ENCODE measurements around the gene TMEM255B.

The TMEM255B gene

DNA sequence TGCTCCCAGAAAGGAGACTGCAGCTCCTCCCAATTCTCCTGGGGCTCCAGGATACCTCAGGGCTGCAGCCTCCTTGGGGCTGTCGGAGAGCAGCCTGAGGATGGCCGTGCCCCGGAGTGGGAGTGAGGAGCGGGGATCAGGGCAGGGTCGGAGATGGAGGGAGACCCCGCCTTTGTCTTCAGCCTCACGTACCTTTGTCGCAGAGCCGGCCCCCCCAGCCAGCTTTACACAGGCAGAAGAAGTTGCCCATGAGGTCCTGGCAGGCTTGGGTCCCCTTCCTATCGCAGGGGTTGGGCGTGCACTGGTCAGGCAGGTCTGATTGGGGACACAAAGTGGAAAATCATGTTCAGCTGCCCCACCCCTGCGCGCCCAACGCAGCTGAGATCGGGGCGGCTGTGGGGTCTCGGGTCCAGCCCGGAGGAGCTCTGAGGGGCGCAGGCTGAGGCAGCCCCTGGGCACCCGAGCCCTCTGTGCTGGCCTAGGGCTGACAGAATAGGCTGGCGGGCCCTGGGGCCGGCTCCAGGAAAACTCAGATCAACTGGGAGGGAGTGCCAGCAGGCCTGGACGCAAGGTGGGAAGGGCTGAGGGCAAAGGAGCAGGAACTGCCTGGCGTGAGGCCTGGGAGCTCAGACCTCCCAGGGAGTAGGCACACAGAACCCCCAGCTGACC, 80.6 kb downstream of the TMEM255B start:
- DNase-seq = no peak

DNA sequence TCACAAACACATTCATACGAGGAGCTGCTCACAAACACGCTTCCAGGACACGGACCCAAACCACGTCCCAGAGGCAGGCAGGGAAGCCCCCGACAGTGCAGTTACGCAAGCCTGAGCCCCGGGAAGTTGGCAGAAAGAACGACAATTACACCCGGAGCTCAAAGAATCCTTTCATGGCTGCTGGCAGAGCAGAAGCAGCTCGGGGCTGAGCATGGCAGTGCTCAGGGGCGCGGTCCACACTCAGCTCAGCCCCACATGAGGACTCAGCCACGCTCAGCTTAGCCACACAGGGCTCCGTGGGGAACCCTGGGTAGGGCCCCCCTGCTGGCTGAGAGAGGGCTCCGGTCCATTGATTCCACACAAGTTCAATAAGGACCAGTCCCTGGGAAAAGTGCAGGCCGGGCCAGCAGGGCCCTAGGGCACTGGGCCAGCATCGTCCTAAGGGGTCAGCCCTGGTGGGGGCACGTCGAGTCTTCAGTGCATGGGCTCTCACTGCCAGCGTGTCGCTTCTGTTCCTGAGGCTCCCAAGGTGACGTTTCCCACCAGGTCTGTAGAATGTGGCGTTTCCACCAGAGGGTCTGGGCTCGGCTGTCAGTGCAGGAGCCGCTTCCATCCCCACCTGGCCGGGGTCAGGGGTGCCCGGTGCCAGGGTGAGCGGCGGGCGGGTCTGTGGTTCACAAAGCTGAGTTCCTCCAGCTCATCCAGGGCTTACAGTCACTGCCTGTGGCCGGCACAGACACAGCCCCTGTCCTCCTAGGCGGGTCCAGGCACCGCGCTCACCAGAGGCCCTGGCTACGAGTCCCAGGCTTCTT, 81.7 kb downstream of the TMEM255B start:
- peak; percentile 10 for DNase-seq

DNA sequence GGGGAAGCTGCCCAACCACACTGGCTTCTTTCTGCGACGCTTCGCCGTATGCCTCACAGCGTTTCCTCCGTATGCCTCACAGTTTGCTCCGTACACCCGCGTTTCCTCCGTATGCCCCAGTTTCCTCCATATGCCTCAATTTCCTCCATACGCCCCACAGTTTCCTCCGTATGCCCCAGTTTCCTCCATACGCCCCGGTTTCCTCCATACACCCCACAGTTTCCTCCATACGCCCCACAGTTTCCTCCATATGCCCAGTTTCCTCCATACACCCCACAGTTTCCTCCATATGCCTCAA, 82.3 kb downstream of the TMEM255B start:
- DNase-seq = no peak

- no peak for DNase-seq
Observed at GRCh38 chr13:113842336-113843062, 83.5 kb downstream of the TMEM255B start.

GRCh38 chr13:113843063-113843654, 84.1 kb downstream of the TMEM255B start:
- no peak for DNase-seq

DNA sequence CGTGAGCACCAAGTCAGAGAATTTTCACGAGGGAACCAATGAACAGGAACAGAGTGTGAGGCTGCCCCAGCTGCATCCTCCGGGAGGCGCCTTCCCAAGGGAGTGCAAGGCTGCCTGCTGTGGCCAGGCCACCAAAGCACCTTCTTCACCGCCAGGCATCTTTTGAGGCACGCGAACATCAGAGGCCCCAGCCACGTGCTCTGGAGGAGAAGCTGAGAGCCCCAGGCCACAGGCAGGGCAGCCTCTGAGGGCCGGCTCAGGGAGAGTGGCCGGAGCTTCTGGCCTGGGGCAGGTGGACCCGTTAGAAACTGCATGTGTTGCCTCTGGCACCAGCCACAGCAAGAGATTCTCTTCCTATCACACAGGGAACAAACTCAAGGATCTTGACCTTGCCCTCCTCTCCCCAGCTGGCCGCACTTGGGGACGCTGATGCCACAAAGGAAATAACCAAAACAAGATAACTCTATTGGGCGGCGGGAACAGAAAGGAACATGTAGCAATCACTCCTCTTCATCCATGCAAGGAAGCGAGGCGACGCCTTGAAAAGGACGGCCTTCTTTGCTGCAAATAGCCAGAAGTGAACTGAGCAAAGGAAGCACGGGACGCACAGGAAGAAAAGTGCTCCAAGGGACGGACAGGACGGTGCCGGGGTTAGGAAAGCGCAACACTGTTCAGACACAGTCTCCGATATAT, 85.0 kb downstream of the TMEM255B start:
- no peak for DNase-seq

- no peak for DNase-seq
Observed at GRCh38 chr13:113845055-113845454, 86.0 kb downstream of the TMEM255B start.

DNA sequence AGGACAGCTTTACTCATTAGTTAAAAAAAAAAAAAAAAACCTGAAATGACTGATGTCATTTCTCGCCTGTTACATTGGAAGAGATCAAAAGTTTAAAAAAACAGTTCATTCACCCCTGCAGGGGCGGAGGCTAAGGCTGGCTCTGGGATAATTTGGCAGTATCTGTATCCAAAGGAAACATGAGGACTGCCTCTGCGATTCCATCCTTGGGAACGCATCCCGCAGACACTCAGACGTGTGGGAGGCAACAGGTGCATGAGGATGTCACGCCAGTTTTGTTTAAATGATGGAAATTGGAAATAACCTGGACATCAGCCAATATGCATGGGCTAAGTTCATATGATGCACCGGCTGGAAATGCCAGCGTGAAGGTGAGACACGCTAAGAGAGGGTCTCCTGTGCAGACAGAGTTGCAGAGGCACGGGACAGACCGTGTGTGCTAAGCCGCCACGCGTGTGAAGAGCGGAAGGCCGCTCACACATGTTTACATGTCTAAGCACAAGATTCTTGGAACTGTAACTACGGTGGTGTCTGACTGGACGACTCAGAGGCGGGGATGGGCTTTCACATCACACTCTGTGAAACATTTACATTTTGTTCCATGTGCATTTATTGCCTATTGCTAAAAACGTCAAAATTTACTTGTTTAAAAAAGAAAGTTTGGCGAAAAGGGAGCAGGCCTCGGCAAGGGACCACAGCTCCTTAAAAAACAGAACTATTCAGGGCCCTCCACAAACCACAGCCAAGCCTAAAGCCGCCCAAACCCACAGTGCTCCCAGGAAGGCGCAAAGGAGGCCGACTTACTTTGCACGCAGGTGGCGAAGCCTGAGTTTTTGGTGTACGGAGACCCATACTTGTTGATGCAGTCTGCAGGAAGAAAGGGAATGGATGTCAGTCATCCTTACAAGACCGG, 87.0 kb downstream of the TMEM255B start:
- peak; percentile 55 for DNase-seq

- no peak for DNase-seq
Observed at GRCh38 chr13:113846636-113847318, 87.8 kb downstream of the TMEM255B start.

GRCh38 chr13:113848020-113848419, 89.0 kb downstream of the TMEM255B start:
- DNase-seq = no peak

- no peak for DNase-seq
Observed at GRCh38 chr13:113848431-113849260, 89.6 kb downstream of the TMEM255B start.

- DNase-seq = no peak
Observed at GRCh38 chr13:113849546-113849945, 90.5 kb downstream of the TMEM255B start.

DNA sequence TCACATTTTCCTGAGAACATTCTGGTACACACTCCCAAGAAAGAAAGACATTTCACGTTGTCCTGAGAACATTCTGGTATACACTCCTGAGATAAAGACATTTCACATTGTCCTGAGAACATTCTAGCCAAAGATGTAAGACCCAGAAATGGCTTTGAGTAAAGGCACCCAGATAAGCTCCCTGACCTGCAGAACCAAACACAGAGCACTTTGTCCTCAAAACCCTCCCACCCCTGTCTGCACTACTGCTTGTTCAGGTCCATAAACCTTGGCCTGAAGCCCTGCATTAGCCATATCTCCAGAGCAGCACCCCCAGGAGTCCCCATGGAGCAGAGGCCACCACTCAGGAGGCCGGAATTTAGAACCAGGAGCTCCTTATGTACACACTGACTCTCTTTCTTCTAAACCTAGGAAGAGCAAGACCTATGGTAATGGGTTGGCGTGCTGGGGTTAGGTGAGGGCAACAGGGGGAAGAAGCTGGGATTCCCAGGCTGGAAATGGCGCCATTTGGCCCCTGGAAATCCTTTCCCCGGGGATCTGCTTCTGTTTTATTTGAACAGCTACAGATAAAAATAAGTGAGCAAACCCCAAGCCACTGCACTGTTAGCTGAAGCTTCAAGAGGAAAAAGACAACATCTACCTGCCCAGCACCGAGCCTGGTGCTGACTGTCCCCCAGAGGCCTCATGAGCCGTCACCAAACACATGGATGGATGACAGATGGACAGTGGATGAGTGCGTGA, 91.1 kb downstream of the TMEM255B start:
- no peak for DNase-seq

DNA sequence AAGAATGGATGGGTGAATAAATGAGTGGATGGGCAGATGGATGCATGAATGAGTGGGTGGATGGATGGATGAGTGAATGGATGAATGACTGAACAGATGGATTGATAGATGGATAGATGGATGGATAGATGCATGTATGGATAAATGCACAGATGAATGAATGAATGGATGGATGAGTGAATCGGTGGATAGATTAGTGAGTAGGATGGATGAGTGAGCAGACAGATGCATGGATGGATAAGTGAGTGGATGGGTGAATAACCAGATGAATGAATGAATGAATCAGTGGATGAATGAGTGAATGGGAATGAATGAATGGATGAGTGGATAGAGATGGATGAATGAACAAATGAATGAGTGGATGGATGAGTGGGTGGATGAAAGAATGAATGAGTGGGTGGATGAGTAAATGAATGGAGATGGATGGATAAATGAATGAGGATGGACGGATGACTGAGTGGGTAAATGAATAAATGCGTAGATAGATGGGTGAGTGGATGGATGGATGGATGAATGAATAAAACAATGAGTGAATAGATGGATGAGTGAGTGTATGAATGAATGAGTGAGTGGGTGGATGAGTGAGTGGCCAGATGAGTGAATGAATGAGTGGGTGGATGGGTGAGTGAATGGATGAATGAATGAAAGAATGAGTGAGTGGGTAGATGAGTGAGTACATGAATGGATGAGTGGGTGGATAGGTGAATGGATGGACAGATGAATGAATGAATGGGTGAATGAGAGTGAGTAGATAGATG, 91.9 kb downstream of the TMEM255B start:
- DNase-seq = no peak

- DNase-seq = no peak
Observed at GRCh38 chr13:113851480-113851803, 92.4 kb downstream of the TMEM255B start.

DNA sequence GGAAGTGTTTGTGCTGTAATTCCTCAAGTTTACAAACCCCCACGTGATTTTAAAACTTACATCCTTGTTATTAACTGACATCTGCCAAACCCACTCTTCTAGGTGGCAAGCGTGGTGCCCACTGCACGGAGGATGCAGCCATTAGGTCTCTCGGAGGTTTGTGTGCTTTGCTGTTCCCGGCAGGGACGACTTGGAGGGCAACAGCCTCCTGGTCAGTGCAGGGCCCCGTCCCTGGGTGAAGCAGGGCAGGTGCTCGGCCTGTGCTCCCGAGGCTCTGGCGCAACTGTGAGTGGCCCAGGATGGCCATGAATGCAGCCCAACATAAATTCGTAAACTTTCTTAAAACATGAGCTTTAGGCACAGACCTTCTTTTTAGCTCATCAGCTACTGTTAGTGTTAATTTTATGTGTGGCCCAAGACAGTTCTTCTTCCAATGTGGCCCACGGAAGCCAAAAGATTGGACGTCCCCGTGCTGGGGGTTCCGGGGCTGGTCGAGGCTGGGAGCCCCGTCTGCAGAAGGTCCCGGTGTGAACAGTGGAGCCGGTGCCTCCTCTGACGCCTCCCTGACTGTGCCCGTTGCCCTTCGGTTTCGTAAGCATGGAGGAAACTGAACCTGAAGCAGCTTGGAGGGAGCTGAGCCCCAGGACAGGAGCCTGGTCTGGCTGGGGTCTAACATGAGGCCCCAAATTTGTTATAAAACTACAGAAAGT, 93.0 kb downstream of the TMEM255B start:
- no peak for DNase-seq

DNA sequence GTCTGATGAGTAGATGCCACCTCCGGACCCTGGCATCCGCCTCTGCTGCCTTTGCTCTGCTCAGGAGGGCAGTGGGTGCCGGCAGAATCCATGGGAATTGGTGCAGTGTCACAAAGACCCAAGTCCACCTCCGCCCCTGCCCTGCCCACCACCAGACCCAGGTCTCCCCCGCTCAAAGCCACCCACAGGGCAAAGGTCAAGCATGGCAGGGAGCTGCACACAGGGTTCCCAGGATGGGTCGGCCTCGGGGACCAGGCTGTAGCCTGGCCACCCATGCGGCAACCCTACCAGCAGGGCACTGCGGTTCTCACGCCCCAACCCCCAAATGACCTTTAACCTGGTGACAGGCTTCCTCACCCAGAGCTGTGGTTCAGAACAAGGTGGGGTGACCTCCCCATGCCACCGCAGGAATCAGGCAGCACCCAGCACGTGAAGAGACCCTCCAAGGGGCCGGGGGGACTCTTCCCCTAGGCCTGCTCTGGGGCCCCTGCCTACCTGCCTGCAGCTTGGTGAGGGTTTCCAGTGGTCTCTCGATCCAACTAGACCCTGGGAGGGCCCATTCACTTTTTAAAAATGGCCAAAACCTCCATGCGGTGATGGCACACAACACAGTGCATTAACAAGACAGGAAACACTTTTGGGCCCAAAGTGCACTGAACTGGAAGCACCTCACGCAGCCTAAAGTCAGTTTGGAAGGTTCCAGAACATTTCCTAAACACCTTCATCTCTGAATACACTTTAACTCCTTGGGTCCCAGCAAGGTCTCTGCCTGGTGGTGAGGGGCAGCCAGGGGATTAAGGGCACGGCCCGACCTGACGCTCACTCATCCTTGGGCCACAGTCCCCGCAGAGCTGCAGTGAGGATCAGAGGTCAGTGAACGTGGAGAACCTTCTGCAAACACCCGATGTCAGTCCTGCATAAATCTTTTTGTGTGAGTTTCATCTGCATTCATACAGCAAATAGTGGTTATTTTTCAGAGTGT, 93.8 kb downstream of the TMEM255B start:
- no peak for DNase-seq
